ENCODE results near the gene IRF2BPL. TPM values are rescaled to one million over a fixed set of nuclear protein-coding genes. Genes with fewer than 3 reads are reported as not detected.

The IRF2BPL gene
- total and polyA plus RNA-seq, 9 of the 15 experiments (the other 6 are each of a cell fraction or from before 2014, with no cell fraction given), result 0.52 to 21.6 (median 2.5) TPM

DNA sequence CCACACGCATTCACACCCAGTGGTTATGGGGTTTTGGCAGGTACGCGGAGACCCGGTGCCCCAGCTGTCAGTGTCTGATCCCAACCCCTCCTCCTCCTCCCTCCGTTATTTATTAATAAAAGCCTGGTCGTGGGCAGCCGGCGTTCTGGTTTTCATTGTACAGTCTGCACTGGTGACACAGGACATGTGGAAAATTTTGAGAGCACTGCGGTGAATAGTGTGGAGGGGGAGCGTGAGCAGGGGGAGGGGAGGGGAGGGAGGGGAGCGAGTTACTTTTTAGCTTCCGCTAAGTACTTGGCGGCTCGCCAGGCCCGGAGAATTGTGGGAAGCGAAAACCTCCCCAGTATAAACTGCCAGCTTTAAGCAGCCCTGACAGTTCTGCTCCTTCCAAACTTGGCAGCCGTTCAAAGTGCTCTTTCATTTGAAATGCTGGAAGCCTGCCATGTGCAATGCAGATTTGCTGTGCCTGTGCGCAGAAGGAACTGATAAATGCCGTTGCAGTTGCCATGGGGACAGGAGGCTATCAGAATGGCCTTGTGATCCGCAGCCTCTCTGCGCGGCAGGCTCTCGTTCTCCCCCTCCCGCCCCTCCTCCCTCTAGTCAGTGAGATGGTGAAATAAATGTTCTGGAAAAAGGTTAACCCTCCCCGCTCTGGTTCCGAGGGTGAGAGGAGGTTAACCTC, 11.7 kb upstream of the IRF2BPL start (continued):
- TF ChIP-seq, protein P1, sequence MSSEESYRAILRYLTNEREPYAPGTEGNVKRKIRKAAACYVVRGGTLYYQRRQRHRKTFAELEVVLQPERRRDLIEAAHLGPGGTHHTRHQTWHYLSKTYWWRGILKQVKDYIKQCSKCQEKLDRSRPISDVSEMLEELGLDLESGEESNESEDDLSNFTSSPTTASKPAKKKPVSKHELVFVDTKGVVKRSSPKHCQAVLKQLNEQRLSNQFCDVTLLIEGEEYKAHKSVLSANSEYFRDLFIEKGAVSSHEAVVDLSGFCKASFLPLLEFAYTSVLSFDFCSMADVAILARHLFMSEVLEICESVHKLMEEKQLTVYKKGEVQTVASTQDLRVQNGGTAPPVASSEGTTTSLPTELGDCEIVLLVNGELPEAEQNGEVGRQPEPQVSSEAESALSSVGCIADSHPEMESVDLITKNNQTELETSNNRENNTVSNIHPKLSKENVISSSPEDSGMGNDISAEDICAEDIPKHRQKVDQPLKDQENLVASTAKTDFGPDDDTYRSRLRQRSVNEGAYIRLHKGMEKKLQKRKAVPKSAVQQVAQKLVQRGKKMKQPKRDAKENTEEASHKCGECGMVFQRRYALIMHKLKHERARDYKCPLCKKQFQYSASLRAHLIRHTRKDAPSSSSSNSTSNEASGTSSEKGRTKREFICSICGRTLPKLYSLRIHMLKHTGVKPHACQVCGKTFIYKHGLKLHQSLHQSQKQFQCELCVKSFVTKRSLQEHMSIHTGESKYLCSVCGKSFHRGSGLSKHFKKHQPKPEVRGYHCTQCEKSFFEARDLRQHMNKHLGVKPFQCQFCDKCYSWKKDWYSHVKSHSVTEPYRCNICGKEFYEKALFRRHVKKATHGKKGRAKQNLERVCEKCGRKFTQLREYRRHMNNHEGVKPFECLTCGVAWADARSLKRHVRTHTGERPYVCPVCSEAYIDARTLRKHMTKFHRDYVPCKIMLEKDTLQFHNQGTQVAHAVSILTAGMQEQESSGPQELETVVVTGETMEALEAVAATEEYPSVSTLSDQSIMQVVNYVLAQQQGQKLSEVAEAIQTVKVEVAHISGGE (CRISPR knock-in tag; IDR thresholded peaks at IDR 0.05), result peak in 1 of 3 experiments; percentile 59; a peak in 1 of 6 replicates
- TF ChIP-seq L3MBTL2 (IDR thresholded peaks at IDR 0.05) (peak; percentile 46; the same call in 1 of the 2 replicates), ADNP (tag; IDR thresholded peaks at IDR 0.05) (no peak), TEAD4 (IDR thresholded peaks at IDR 0.05; ENCODE audit: low read length) (peak; percentile 75), TEAD4 (CRISPR knock-in tag; IDR thresholded peaks at IDR 0.05; ENCODE audit: borderline replicate concordance) (no peak), ZNF232 (CRISPR knock-in tag; IDR thresholded peaks at IDR 0.05) (no peak), POLR2B (IDR thresholded peaks at IDR 0.05; ENCODE audit: low read depth, partially characterized antibody) (peak; percentile 49), ZNF165 (CRISPR knock-in tag; IDR thresholded peaks at IDR 0.05; ENCODE audit: borderline replicate concordance) (no peak), FOXP1 (CRISPR knock-in tag; IDR thresholded peaks at IDR 0.05) (no peak), PRMT5 (CRISPR knock-in tag; IDR thresholded peaks at IDR 0.05) (no peak), CREB1 (IDR thresholded peaks at IDR 0.05) (peak; percentile 61), CREB1 (CRISPR knock-in tag; IDR thresholded peaks at IDR 0.05) (no peak), RAD51 (IDR thresholded peaks at IDR 0.05; ENCODE audit: borderline replicate concordance, low read depth) (no peak), ZNF551 (CRISPR knock-in tag; IDR thresholded peaks at IDR 0.05) (no peak), SMARCA4 (IDR thresholded peaks at IDR 0.05) (peak; percentile 59; the same call in 1 of the 2 replicates), IRF1 (CRISPR knock-in tag; IDR thresholded peaks at IDR 0.05; ENCODE audit: borderline replicate concordance) (no peak), CREM (IDR thresholded peaks at IDR 0.05; ENCODE audit: low read depth) (peak; percentile 73), FUS (optimal IDR thresholded peaks at IDR 0.05; ENCODE audit: low read depth, low read length) (no peak)
- TF ChIP-seq, protein P2, sequence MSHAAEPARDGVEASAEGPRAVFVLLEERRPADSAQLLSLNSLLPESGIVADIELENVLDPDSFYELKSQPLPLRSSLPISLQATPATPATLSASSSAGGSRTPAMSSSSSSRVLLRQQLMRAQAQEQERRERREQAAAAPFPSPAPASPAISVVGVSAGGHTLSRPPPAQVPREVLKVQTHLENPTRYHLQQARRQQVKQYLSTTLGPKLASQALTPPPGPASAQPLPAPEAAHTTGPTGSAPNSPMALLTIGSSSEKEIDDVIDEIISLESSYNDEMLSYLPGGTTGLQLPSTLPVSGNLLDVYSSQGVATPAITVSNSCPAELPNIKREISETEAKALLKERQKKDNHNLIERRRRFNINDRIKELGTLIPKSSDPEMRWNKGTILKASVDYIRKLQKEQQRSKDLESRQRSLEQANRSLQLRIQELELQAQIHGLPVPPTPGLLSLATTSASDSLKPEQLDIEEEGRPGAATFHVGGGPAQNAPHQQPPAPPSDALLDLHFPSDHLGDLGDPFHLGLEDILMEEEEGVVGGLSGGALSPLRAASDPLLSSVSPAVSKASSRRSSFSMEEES (CRISPR knock-in tag; IDR thresholded peaks at IDR 0.05), result no peak; the same call in 1 of the 2 replicates
- TF ChIP-seq, protein P3, sequence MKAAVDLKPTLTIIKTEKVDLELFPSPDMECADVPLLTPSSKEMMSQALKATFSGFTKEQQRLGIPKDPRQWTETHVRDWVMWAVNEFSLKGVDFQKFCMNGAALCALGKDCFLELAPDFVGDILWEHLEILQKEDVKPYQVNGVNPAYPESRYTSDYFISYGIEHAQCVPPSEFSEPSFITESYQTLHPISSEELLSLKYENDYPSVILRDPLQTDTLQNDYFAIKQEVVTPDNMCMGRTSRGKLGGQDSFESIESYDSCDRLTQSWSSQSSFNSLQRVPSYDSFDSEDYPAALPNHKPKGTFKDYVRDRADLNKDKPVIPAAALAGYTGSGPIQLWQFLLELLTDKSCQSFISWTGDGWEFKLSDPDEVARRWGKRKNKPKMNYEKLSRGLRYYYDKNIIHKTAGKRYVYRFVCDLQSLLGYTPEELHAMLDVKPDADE (conservative IDR thresholded peaks at IDR 0.05; ENCODE audit: control insufficient read depth, low read depth, low read length), result no peak
- TF ChIP-seq, protein P4, sequence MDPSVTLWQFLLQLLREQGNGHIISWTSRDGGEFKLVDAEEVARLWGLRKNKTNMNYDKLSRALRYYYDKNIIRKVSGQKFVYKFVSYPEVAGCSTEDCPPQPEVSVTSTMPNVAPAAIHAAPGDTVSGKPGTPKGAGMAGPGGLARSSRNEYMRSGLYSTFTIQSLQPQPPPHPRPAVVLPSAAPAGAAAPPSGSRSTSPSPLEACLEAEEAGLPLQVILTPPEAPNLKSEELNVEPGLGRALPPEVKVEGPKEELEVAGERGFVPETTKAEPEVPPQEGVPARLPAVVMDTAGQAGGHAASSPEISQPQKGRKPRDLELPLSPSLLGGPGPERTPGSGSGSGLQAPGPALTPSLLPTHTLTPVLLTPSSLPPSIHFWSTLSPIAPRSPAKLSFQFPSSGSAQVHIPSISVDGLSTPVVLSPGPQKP (CRISPR knock-in tag; IDR thresholded peaks at IDR 0.05), result no peak

Measured in K562 (cell line).